Endothelial cell of umbilical vein (primary cell): ENCODE data around the gene KRTAP19-8.

Experiments
- EZH2 ChIP-seq: IDR thresholded peaks from 2 replicates; pipeline ENCODE4 v1.6.1; 2012; ENCODE audit warnings: borderline replicate concordance, low read depth, mild to moderate bottlenecking, moderate library complexity, low read length, inconsistent platforms; ENCODE audit not compliant: severe bottlenecking
- MAX ChIP-seq: IDR thresholded peaks from 2 replicates; pipeline ENCODE4 v1.6.1; 2011; ENCODE audit not compliant: insufficient read depth, insufficient read length
- MYC ChIP-seq: IDR thresholded peaks from one replicate; pipeline ENCODE4 v1.6.1; 2011; ENCODE audit warnings: mild to moderate bottlenecking, low read depth, low read length
- POLR2A ChIP-seq: IDR thresholded peaks from 2 replicates; pipeline ENCODE4 v1.6.1; 2012; ENCODE audit warnings: low read depth, mild to moderate bottlenecking, control low read depth, low read length
- POLR2AphosphoS5 ChIP-seq: IDR thresholded peaks from 2 replicates; pipeline ENCODE4 v1.6.1; 2012; ENCODE audit warnings: low read depth, mild to moderate bottlenecking, control low read depth, low read length, moderate library complexity; ENCODE audit not compliant: insufficient read depth
- TF ChIP-seq, protein P1 (sequence below), 2 donors: IDR thresholded peaks; 1 replicate in 1 of 2; 2 replicates in 1 of 2; pipeline ENCODE4 v1.5.1; 2011; ENCODE audit warnings: low read length in 2 of 2, mild to moderate bottlenecking in 2 of 2, moderate library complexity in 2 of 2, control low read depth in 1 of 2, inconsistent platforms in 1 of 2, low read depth in 1 of 2; ENCODE audit not compliant: insufficient read depth in 1 of 2; ENCODE audit errors: extremely low read depth in 1 of 2

GRCh38 chr21:31043471-31043870 lies 5.2 kb upstream of the KRTAP19-8 start:
- TF ChIP-seq, protein P1, sequence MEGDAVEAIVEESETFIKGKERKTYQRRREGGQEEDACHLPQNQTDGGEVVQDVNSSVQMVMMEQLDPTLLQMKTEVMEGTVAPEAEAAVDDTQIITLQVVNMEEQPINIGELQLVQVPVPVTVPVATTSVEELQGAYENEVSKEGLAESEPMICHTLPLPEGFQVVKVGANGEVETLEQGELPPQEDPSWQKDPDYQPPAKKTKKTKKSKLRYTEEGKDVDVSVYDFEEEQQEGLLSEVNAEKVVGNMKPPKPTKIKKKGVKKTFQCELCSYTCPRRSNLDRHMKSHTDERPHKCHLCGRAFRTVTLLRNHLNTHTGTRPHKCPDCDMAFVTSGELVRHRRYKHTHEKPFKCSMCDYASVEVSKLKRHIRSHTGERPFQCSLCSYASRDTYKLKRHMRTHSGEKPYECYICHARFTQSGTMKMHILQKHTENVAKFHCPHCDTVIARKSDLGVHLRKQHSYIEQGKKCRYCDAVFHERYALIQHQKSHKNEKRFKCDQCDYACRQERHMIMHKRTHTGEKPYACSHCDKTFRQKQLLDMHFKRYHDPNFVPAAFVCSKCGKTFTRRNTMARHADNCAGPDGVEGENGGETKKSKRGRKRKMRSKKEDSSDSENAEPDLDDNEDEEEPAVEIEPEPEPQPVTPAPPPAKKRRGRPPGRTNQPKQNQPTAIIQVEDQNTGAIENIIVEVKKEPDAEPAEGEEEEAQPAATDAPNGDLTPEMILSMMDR (IDR thresholded peaks at IDR 0.05; ENCODE audit: extremely low read depth in 1 of 2, insufficient read depth in 1 of 2, low read depth in 1 of 2, low read length in 2 of 2): no peak
- TF ChIP-seq EZH2 (no peak), MYC (no peak), POLR2AphosphoS5 (no peak), POLR2A (no peak), MAX (no peak)
